ENCODE results near the gene CTXND2. TPM values are rescaled to one million over a fixed set of nuclear protein-coding genes. Genes with fewer than 3 reads are reported as not detected.
"Not testable (repeated sequence)": the region's sequence is repeated elsewhere in the genome, so short reads cannot be mapped to it uniquely, and the experiment has no call there.

Gene CTXND2
- total RNA-seq, 1 donor from 2014 or later, result not detected

GRCh38 chr1:150846473-150847146, 40.3 kb upstream of the CTXND2 start:
- no peak for TF ChIP-seq CTCF (IDR thresholded peaks at IDR 0.05; ENCODE audit: borderline replicate concordance)
- Histone ChIP-seq H3K27me3 (ENCODE audit: low read depth) (no peaks in the 10 kb centered on the region), H3K4me3 (no peak overlapping the region), H3K27ac (replicated peaks) (no peak overlapping the region), H3K36me3 (peaks cover 30% of the 10 kb centered on the region), H3K4me1 (peaks cover 32% of the 10 kb centered on the region), H3K9me3 (replicated peaks) (no peaks in the 10 kb centered on the region)
- no peak for DNase-seq
- intact Hi-C loops (cut with micrococcal nuclease), result no loop called here

- H3K27ac ChIP-seq (replicated peaks); DNase-seq; H3K4me3 ChIP-seq; H3K9me3 ChIP-seq (replicated peaks); H3K27me3 ChIP-seq (ENCODE audit: low read depth); intact Hi-C loops (cut with micrococcal nuclease): not testable (repeated sequence)
- peaks cover 58% of the 10 kb centered on the region for H3K36me3 ChIP-seq
- peaks cover 18% of the 10 kb centered on the region for H3K4me1 ChIP-seq
Observed at GRCh38 chr1:150850801-150851362, 36.1 kb upstream of the CTXND2 start.

- H3K27me3 ChIP-seq (ENCODE audit: low read depth); intact Hi-C loops (cut with micrococcal nuclease); H3K9me3 ChIP-seq (replicated peaks); DNase-seq: not testable (repeated sequence)
- peaks cover 12% of the 10 kb centered on the region for H3K4me1 ChIP-seq
- peak overlapping the region; percentile 17 for H3K4me3 ChIP-seq
- H3K27ac ChIP-seq (replicated peaks), result peak overlapping the region; percentile 36
- peaks cover 77% of the 10 kb centered on the region for H3K36me3 ChIP-seq
Observed at GRCh38 chr1:150852734-150853133, 34.2 kb upstream of the CTXND2 start.

GRCh38 chr1:150863724-150864123, 23.2 kb upstream of the CTXND2 start:
- intact Hi-C loops (cut with micrococcal nuclease), result no loop called here
- no peak for TF ChIP-seq CTCF (IDR thresholded peaks at IDR 0.05; ENCODE audit: borderline replicate concordance)
- no peak overlapping the region for H3K4me3 ChIP-seq

GRCh38 chr1:150864200-150864599, 22.7 kb upstream of the CTXND2 start:
- intact Hi-C loops (cut with micrococcal nuclease); DNase-seq; H3K9me3 ChIP-seq (replicated peaks); H3K4me3 ChIP-seq; H3K27me3 ChIP-seq (ENCODE audit: low read depth); H3K27ac ChIP-seq (replicated peaks): not testable (repeated sequence)
- Histone ChIP-seq H3K4me1 (peaks cover 21% of the 10 kb centered on the region), H3K36me3 (peaks cover 11% of the 10 kb centered on the region)

More at GRCh38 chr1:150863724-150864123, 23.2 kb upstream of the CTXND2 start:
- peaks cover 7% of the 10 kb centered on the region for H3K36me3 ChIP-seq
- H3K4me1 ChIP-seq, result peaks cover 25% of the 10 kb centered on the region
- no peaks in the 10 kb centered on the region for H3K9me3 ChIP-seq (replicated peaks)
- no peaks in the 10 kb centered on the region for H3K27me3 ChIP-seq (ENCODE audit: low read depth)
- no peak for DNase-seq
- no peak overlapping the region for H3K27ac ChIP-seq (replicated peaks)

GRCh38 chr1:150869683-150870082, 17.3 kb upstream of the CTXND2 start:
- intact Hi-C loops (cut with micrococcal nuclease), result no loop called here
- Histone ChIP-seq H3K27me3 (ENCODE audit: low read depth) (no peaks in the 10 kb centered on the region), H3K27ac (replicated peaks) (no peak overlapping the region), H3K4me1 (peaks cover 46% of the 10 kb centered on the region), H3K9me3 (replicated peaks) (no peaks in the 10 kb centered on the region), H3K4me3 (no peak overlapping the region), H3K36me3 (peaks cover 16% of the 10 kb centered on the region)
- TF ChIP-seq CTCF (IDR thresholded peaks at IDR 0.05; ENCODE audit: borderline replicate concordance), result no peak
- no peak for DNase-seq

GRCh38 chr1:150872572-150872971, 14.4 kb upstream of the CTXND2 start:
- peaks cover 51% of the 10 kb centered on the region for H3K4me1 ChIP-seq
- no peaks in the 10 kb centered on the region for H3K27me3 ChIP-seq (ENCODE audit: low read depth)
- intact Hi-C loops (cut with micrococcal nuclease), result no loop called here
- DNase-seq, result no peak
- H3K27ac ChIP-seq (replicated peaks), result no peak overlapping the region
- no peak for TF ChIP-seq CTCF (IDR thresholded peaks at IDR 0.05; ENCODE audit: borderline replicate concordance)
- peaks cover 16% of the 10 kb centered on the region for H3K36me3 ChIP-seq
- no peaks in the 10 kb centered on the region for H3K9me3 ChIP-seq (replicated peaks)
- no peak overlapping the region for H3K4me3 ChIP-seq
